HG03060 (cell line): ENCODE measurements around the gene KCTD15.

ENCODE experiments used
- ATAC-seq: cut with Tn5 transposase; IDR thresholded peaks from one replicate; pipeline ENCODE4 v1.9.1; 2021; ENCODE audit warnings: low read depth, moderate number of reproducible peaks; ENCODE audit not compliant: unreplicated experiment

KCTD15 gene, protein sequence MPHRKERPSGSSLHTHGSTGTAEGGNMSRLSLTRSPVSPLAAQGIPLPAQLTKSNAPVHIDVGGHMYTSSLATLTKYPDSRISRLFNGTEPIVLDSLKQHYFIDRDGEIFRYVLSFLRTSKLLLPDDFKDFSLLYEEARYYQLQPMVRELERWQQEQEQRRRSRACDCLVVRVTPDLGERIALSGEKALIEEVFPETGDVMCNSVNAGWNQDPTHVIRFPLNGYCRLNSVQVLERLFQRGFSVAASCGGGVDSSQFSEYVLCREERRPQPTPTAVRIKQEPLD

DNA sequence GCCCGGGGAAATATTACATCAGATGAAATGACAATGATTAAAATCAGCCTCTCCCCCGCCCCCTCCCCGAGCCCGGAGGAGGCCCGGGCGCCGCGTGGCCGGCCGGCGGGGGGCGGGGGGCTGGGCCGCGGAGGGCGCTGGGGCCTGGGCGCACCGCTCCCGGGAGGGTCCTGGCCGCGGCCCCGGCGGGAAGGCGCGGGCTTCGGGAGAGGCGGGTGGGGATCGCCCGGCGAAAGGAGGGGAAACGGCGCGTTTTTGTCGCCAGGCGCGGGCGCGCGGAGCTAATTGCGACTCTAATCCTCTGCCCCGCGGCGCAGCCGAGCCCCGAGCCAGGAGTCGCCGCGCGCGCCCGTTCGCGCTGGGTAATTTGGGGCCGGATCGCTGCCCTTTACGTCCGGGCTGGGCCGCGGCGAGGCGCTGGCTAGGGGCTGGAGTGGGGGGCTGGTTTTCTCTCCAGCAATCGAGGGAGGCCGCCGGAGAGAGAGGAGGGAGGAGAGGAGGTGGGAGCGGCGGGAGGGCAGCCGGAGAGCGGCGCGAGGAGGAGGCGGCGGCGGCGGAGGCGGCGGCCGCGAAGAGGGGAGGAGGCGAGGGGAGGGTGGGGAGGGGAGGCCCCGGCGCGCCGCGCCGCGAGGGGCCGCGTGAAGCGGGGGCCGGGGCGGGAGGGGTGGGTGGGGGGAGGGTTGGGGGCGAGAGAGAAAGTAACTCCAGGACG, at the start of gene KCTD15:
Gene KCTD15 (plus strand): TSS at position 707 of the 712 bp plus-strand sequence. CDS start 3,585 bp downstream, outside the sequence.
- no peak for ATAC-seq

DNA sequence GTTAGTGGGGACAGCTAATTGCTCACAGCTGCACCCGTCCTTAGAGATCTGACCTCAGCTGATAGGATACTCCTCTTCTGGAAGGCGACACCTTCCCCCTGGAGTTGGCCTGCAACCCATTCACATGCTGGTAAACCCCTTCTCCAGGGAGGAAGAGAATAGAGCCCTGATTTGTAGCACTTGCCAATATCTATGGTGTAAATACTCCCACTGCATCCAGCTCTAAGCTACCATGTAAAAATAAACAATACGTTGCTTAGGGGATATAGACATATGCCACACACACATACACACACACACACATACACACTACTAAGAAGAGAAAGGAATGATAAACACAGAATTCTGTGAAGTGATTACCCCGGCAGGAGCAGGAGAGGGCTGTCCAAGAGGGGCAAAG, 49.4 kb upstream of the KCTD15 start:
- ATAC-seq: no peak

DNA sequence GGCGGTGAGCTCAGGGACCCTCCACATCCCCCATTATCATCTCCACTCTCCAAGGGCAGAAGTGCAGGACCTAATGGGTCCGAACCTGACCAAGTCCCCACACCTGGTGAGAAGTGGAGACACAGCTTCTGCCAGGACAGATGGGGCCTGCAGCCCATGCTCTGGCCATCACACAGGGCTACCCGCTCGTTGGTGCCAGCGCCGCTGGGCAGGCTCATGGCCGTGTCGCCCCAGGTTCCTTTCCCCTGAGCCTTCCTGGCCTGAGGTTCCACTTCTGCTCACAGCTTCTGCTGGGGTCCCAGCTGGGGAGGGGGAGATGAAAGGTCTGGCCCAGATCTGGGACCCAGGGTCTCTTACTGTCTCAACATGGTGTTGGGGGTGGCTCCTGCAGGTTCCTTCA, 48.4 kb upstream of the KCTD15 start:
- no peak for ATAC-seq

DNA sequence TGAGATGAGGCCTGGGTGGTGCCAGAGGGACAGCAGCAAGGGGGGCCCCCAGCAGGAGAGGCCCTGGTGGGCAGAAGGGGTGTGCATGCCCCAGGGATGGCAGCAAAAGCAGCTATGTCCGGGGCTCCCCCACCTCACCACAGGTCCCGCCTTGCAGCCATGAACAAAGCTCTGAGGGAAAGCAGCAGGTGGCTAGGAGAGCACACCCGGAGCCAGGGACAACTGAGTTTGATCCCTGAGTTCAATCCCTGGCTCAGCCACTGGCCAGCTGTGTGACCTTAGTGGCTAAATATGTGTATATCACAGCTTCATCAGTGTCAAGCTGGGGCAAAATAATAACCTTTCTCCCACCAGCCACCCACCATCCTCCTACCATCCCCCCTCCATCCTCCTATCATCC, 47.7 kb upstream of the KCTD15 start:
- no peak for ATAC-seq

DNA sequence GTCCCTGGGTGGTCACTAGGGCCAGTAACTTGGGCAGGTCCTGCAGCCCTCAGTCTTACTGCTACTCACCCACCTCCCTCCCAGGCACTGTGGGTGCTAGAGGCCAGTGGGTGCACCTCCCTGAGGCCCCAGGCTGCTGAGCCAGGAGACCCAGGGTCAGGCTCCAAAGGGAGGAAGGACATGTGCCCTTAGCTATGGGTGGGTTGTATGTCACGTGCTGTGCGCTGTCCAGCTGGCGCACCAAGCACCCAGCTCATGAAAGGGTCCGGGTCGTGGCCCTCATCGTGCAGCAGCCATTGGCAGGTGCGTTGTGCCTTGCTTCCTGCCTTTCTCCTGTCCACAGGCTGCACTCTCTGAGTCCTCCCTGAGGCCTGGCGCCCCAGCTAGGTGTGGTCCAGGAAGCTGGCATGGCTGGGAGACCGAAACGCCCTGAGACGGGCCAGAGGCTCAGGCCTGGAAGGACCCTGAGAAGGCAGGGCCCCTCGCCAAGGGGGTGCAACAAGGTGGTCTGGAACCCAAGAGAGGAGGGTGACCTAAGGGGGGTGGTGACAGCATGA, 47.0 kb upstream of the KCTD15 start:
- ATAC-seq: no peak

DNA sequence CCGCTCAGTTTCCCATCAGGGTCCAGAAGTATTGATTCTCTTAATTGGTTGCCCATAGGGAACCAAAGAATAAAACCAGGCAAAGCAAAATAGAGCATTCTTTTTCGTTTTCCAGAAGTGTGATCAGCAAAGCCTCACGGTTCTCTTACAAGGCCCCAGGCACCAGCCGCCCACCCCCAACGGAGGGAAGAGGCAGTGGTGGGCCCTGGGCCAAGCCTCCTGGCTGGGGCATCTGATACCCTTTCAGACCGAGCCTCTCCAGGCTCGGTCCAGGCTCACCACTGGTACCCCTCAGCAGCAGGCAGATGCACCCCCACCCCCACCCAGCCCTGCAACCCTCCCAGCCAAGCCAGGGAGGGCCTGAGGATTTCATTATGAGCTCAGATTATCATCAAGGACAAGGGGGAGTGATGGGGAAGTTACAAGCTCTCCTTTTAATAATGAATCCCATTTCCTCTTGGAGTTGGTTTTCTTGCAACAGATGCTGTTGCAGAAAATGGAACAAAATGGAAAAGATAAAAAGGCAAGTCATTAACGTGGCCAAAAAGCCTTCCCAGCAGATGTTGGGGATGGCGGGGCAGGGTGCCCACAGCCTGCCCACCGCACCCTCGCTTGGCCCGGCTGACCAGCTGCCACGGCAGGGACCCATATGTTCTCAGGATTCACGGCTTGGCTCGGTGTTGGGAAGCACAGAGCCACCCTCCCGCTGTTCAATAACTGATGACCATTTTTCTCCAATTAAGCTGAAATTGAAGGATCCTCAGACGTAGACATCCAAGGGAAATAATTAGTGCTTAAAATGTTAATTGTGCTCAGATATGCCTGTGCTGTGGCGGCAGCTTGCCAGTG, 45.9 kb upstream of the KCTD15 start:
- ATAC-seq: no peak

DNA sequence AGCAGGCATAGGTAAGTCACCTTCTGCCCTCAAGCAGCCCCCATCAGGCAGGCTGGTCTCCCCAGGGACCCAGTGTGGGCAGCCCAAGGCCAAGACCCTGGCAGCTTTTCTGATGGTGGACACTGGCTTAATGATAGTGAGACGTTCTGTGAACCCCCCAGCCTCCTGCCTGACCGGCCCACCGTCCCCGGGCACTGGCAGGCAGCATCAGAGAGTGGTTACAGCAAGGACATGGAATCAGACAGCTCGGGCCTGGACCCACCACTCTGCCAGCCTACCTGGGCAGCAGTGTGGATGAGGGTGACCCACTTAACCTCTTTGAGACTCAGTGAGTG, 45.3 kb upstream of the KCTD15 start:
- ATAC-seq: no peak

DNA sequence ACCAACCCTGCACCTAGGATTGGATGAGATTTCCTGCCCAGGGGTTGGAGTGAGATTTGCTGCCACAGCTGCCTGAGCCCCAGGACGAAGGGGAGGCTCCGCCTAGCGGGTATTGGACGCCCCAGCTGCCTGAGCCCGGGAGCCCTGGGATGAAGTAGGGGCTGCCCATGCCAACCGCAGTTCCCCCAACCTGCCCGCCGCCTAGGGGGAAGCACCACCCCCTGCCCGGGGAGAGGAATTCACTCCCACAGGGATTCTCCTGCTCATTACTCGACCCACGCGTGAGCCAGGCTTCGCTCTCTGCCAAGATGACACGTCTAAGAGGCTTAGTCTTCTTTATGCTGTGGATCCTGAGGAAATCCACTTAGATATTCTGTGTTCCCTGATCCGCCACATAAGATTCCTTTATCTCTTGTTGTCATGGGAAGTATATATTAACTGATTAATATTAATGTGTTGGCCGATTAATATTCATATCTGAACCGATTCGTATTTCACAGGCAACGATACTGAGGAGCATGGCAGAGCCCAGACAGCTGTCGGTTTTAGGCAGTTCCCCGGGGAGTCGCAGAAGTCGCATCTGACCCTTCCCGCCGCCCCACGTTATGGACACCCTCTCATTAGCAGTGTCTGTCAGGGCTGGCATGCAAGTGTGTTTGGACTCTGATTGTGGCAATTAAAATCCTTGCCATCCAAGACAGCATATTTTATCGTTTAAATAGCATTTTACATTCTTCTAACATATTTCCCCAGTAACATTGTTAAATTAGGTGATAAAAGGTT, 44.5 kb upstream of the KCTD15 start:
- ATAC-seq: no peak

DNA sequence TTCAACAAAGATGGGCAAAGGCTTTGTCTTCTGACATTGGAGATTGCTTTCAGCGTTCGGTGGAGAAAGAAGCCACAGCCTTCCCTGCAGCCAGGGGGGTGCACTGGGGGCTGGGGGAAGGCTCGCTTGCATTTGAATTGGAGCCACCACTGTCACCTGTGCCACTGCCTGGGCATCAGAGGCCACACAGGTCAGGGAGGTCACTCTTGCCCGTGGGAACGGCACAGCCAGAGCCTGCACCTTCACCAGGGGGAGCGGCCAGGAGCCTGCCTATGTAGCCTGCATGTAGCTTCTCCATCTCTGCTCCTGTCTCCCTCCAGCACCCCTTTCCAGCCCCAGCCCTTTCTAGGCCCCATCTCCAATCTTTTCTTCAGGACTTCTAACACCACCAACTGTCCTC, 43.7 kb upstream of the KCTD15 start:
- ATAC-seq: no peak

DNA sequence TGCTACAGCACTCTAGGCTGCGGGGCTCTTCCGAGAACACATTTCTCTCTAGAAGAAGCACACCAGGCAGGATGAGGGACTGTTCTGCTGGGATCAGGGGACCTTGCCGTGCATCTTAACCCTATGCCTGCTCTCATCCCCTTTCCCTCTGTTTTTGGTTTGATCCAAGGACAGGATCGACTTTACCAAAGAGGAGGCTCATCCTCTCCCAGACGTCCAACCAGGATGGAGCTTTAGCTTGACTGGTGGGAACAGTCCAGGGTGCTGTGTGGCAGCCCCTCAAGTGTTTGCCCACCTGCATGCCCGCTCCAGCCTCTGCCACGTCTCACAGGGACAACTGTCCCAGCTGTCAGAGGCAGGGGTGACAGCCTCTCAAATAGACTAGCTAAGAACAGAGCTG, 42.3 kb upstream of the KCTD15 start:
- ATAC-seq: no peak

DNA sequence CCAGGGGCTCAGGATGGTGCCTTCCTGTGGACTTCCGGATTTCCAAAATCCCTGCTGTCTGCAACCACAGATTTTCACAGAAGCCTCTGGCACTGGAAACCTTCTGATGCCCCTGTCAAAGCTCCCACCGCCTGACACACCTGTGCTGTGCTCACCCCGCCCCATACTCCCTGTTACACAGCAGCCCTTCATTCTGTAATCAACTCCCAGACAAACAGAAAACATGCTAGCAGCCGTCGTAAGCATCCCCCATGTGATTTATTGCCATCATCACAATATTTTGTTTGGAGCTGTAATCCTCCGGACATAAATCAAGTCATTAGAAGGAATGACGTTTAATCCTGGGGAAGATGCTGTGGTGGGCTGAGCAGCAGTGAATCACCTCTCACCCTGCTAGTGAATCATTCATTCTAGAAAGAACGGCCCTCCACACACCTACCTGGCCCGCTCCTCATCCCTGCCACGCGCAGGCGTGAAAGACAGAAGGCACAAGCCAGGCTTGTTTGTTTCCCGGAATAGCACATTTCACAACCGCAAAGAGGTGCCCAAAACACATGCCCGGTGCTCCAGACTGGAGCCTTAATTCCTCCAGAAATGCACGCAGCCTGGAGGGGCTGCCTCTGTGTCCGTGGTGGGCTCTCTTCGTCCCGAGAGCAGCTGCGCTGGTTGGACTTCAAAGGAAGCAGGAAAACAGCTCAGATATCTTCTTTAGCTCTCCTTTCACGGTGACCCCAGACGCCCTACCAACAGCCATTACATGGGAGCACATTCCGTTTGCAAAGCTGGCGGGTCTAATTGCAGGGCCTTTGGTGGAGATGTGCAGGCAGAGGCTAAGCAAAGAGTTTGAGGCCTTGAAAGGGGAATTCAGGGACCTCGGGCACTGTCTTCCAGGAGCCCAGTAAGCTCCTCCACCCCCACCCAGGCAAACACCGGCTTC, 41.3 kb upstream of the KCTD15 start:
- no peak for ATAC-seq

DNA sequence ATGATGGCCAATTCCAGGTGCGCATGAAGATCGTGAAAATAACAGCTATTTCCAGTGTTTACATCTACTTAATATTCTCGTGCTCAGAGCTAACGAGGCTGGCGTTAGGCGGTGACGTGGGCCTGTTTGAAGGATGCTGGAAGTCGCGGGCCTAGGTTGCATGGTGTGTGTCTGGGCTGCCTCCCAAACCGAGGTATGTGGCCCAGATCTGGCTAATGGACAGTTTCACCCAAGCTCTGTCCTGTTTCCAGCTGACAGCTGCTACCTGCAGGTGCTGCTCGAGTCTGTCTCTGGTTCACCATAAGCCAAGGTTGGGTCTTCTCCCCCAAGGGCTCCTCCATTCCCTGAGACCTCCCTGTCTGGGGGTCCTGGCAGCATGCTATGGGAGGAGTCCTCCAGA, 40.5 kb upstream of the KCTD15 start:
- no peak for ATAC-seq

DNA sequence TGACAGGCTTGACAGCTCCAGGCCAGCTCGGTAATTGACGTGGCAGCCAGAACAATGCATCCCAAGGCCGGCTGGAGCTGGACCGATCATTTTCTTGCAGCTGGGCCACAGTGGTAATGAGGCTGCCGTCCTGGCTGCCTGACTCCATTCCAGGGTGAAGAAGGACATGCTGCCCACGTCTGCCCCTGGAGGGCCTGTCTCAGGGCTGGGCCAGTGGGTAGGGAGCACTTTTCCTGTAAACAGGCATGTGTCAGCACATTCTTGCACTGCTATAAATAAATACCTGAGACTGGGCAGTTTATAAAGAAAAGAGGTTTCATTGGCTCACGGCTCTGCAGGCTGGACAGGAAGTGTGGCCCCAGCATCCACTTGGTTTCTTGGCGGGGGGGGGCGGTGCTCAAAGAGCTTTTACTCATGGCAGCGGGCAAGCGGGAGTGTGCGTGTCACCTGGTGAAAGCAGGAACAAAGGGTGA, 38.1 kb upstream of the KCTD15 start:
- no peak for ATAC-seq

DNA sequence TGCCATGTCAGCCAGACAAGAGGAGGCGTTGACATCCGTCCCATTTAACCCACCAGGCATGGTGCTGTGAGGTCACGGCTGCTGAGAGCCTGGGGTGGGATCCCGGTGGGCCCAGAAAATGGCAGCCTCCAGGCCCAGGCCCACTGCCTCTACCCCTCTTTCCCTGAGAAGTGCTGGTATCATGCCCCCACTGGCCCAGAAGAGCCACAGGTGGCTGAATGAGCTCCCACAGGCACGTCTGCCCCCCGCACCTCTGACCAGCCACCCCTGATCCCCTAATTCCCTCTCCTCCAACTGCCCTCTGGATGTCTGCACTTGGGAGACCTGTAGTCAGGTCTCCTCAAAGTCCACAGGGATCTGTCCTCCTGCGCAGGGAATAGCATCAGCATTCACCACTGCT, 37.3 kb upstream of the KCTD15 start:
- no peak for ATAC-seq

DNA sequence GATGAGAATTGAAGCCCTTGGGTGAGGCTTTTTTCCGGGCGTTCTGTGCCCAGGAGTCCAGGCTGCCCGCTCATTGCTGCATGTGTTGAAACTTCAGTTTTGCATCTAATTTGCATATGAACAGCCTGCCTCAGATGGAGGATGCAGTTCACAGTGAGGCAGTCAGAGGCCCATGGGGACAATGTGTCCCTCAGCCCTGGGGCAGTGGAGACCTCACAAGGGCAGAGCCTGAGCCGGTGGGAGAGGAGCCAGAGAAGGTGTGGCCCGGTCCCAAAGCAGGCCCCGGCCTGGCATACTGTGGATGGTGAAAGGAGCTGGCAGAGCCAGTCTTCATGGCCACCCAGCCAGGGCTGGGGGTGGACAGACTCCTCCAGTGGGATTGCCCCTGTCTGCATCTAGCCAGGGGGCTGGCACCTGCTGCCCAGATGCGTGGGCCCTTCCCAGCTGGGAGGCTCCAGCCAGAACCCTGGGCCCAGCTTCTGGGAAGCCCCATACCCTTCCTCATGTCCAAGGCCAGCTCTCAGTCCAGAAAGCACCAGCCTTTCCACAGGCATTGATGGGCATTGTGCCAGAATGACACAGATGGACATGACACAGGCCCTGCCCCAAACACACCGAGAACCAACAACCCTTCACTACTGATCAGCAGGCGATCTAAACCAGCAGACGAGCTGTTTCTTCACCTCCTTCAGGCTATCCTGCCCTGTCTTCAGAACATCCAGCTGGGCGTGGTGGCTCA, 32.9 kb upstream of the KCTD15 start:
- no peak for ATAC-seq

DNA sequence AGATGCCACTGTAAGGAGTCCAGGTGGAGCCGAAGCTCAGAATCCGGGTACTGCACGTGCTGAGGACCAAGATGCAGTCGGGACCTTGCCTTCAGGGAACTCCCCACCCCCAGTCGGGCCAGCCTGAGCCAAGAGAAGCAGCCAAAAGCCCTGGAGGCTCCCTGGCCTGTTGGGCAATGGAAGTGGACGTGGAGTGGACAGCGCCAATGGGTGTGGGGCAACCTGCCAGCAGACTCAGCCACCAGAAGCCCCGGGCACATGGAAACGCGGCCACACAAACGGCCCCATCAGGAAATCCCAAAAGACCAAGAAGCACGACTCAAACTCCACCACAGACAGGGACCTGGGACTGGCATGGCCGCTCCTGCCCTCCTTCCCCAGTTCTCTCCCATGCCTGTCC, 30.0 kb upstream of the KCTD15 start:
- ATAC-seq: no peak

DNA sequence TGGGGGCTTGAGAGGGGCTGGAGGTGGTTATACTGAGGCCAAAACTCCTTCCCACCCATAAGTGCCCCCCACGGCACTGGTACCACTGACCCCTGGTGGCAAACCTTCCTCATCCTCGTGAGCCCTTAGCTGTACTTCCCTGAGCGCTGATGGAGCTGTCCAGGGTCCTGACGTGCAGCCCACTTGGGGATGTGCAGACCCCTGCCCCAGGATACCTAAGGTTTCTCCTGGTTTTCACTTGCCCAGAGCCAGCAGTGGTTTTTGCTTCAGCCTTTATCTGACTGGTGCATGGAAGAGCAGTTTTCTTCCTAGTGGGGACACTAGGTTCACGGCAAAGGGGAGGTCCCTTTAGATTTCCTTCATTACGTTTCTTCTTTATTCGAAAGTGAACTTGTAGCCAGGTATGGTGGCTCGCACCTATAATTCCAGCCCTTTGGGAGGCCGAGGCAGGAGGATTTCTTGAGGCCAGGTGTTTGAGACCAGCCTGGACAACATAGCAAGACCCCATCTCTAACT, 28.7 kb upstream of the KCTD15 start:
- no peak for ATAC-seq

DNA sequence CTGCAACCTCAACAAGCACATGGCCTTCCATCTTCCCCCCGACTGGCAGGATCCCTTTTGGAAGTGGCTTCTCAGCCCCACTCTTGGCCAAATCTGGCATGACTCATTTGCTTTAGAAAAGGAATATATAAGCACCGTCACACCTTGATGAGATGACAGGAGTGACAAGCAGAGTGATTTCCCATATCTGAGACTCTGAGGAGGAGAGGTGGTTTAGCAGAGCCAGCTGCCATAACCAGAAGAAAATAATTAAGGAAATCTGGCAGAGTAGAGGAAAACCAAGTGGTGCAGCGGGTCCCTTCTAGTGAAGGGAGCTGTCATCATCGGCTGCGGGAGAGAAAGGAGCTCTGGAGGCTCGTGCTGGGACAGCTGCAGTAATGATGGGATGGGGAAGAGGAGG, 27.5 kb upstream of the KCTD15 start:
- no peak for ATAC-seq
